Activated CD8-positive, alpha-beta memory T cell treated with anti-CD3 and anti-CD28 coated beads for 36 hours (primary cell): ENCODE results near the gene LCT. TPM values are rescaled to one million over a fixed set of nuclear protein-coding genes. Genes with fewer than 3 reads are reported as not detected.

Experiments used
- CTCF ChIA-PET: fragments of 350-600 bp; sonication (Branson Sonifier 250); formaldehyde crosslinking; loops from one replicate; lab custom pipeline; 2021; ENCODE audit warnings: antibody characterized with exemption; lab: Charles Lee
- POLR2A ChIA-PET: fragments of 350-600 bp; sonication (Branson Sonifier 250); formaldehyde crosslinking; loops from one replicate; lab custom pipeline; 2021; ENCODE audit warnings: antibody characterized with exemption; lab: Charles Lee
- total RNA-seq, 2 experiments: library from RNA; stranded (reverse); gene quantifications; one replicate each; pipeline ENCODE4 v1.2.3, GENCODE V29; 2021

LCT gene
- total RNA-seq, 2 experiments from 2014 or later: 0.25 TPM

GRCh38 chr2:135843671-135844070 lies 6.7 kb upstream of the LCT start:
- POLR2A ChIA-PET: interaction anchor here (0.6 kb wide), 1 partner anchor 19 kb away, joined by 3 read pairs; no protein-coding TSS in a partner anchor
- CTCF ChIA-PET: interaction anchor here (0.6 to 0.9 kb wide), 3 partner anchors 22 to 707 kb away, joined by 3 to 4 read pairs (median 4); no protein-coding TSS in a partner anchor

DNA sequence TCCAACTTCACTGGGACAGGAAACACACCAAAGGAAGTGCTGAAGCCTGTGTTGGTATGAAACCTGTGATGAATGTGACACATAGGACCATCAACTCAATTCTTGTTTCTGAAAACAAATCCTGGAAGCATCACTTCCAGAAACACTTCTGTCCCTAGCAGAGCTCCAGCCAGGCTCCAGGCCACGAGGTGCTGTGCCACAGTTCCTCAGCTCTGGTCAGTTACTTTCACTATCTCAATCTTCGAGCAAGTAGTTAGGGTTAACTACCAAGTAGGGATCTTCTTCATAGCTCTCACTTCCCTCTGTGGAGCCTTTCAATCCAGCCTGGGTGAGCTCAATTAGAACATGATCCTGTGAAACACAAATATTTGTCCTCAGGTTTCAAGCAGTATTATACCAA lies 3.6 kb upstream of the LCT start:
- ChIA-PET POLR2A (interaction anchor here (0.7 kb wide), 1 partner anchor 219 kb away, joined by 5 read pairs; no protein-coding TSS in a partner anchor), CTCF (no interaction called here)

DNA sequence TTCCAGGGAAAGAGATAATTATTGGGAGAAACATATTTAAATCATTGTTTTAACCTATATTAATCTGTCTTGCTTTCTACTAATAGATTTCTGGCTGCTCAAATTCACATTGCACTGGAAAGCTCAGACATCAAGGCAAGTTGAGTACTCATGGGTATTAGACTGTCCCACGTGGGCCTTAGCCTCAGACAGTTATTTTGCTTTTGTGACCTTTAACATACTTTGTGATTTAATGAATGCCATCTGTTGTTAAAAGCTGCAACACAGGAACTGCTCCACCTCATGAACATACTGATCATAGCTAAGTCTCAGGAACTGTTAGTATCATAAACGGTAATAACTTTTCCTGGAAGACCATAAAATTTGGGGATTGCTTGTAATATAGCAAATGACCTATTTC lies 2.7 kb upstream of the LCT start:
- CTCF ChIA-PET: no interaction called here
- POLR2A ChIA-PET: interaction anchor here (0.7 kb wide), 1 partner anchor 673 kb away, joined by 5 read pairs; no protein-coding TSS in a partner anchor

DNA sequence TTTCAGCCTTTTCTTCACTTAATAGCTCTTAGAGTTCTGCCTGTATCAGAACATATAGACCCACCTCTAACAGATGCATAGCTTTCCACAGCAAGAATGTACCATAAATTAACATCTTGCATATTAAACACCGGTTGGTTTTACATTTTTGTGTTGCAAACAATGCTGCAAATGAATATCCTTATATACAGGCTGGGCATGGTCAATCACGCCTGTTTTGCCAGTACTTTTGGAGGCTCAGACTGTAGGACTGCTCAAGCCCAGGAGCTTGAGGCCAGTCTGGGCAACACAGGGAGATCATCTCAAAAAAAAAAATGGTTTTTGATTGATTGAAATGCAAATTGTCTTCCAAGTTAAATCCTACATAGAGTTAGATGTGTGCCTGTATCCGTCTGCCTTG lies 1.5 kb upstream of the LCT start:
- ChIA-PET CTCF (no interaction called here), POLR2A (interaction anchor here (0.5 to 1.0 kb wide), 2 partner anchors 16 to 137 kb away, joined by 4 to 5 read pairs; no protein-coding TSS in a partner anchor)

DNA sequence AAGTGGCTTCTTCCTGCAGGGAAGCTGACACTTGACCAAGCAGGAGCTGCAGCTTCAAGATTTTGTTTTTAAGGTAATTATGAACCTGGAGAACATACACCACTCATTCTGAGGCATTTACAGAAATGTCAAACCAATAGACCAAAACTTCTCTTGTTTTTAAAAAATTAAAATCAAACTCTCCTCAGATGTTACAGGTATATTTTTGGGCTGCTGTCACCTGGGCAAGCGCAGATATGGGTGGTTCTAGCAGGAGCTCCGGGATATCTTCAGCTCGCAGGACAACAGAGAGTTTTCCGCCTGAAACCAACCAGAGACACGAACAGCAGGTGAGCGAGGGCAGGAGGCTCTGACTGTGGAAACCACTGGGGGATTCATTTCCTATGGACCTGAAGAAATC lies 4.1 kb downstream of the LCT start:
- ChIA-PET CTCF (interaction anchor here (0.7 kb wide), 1 partner anchor 1944 kb away, joined by 4 read pairs; no protein-coding TSS in a partner anchor), POLR2A (interaction anchor here (0.7 kb wide), 1 partner anchor 42 kb away, joined by 7 read pairs; no protein-coding TSS in a partner anchor)

DNA sequence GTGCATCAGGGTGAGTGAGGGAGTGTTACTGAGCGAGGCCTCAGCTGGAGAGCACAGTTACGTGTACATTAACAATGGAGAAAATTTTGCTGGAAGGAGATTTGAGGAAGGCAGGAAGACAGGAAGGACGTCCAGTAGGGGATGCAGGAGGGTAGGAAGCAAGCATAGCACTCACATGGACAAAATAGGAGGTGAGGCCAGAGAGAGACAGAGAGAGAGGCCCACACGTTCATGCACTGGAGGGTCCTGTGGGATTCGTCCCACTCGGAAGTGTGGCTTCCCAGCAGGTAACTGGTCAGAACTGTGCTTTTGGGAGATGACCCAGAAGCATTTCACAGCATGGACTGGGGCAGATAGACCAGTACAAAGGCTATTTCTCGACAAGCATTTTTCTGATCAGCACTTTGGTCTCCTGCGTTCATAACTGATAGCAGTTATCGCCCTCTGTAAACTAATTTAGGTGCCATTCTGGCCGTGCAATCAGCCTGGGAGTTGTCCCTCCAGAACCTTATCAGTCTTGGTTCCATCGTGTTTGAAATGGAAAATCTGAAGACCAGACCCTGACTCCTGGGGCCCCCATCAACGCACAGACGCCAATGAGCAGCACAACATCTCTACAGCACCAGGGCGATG lies 5.7 kb downstream of the LCT start:
- ChIA-PET CTCF (no interaction called here), POLR2A (no interaction called here)

- ChIA-PET CTCF (no interaction called here), POLR2A (no interaction called here)
These were observed 7.4 kb downstream of the LCT start for GRCh38 chr2:135829378-135830135.

DNA sequence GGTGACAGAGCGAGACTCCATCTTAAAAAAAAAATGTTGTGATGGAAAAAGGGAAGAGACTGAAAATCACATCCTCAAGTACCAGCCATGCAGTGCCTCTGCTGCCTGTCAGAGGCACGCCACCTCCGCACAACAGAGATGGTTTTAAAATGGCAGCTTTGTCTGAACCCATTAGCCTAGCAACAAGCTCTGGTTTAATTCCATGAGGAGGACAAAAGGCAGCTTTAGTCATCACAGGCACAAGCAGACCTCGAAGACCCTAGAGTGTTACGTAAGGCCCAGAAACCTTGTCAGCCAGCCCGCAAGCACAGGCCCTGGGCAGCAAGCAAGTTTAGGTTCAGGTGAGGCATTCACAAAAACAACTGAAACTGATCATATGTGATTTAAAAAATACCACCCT lies 10.4 kb downstream of the LCT start:
- ChIA-PET POLR2A (no interaction called here), CTCF (interaction anchor here (0.6 kb wide), 1 partner anchor 1364 kb away, joined by 3 read pairs; no protein-coding TSS in a partner anchor)

GRCh38 chr2:135825550-135826176 lies 11.3 kb downstream of the LCT start:
- CTCF ChIA-PET: interaction anchor here (0.7 kb wide), 1 partner anchor 64 kb away, joined by 5 read pairs; no protein-coding TSS in a partner anchor

DNA sequence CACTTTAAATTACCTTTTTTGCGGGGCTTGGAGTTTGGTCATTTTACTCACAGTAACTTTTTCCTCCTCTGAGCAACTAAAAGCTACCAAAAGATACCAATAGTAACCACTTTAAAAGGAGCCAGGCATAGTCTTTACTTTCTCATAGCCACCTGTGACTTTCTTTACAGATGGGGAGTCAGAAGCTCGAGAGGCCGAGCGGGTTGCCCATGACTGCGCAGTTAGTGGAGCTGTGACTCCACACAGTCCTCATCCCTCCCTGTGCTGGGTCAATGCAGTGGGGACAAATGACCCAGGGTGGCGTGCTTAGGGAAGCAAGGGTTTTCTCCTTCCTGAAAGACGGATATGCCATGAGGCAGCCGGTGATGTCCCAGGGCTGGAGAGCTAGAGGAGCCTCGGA lies 11.9 kb downstream of the LCT start:
- CTCF ChIA-PET: interaction anchor here (0.6 kb wide), 1 partner anchor 144 kb away, joined by 4 read pairs; no protein-coding TSS in a partner anchor
- POLR2A ChIA-PET: interaction anchor here (0.5 kb wide), 1 partner anchor 18 kb away, joined by 3 read pairs; no protein-coding TSS in a partner anchor

More at GRCh38 chr2:135825550-135826176, 11.3 kb downstream of the LCT start:
- POLR2A ChIA-PET: interaction anchor here (0.5 kb wide), 1 partner anchor 18 kb away, joined by 3 read pairs; no protein-coding TSS in a partner anchor

DNA sequence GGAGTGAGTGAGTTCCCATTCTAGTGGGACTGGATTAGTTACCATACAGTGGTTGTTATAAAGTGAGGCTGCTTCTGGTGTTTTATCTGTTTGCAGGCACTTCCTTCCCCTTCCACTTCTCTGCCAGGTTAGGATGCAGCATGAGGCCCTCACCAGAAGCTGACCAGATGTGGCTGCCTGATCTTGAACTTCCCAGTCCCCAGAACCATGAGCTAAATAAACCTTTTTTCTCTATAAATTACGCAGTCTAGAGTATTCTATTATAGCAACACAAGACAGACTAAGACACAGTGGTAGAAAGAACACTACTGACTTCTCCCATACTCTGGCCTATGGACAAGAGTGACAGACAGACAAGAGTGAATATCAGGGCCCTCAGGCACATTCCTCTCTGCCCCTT lies 14.1 kb downstream of the LCT start:
- ChIA-PET CTCF (no interaction called here), POLR2A (no interaction called here)

DNA sequence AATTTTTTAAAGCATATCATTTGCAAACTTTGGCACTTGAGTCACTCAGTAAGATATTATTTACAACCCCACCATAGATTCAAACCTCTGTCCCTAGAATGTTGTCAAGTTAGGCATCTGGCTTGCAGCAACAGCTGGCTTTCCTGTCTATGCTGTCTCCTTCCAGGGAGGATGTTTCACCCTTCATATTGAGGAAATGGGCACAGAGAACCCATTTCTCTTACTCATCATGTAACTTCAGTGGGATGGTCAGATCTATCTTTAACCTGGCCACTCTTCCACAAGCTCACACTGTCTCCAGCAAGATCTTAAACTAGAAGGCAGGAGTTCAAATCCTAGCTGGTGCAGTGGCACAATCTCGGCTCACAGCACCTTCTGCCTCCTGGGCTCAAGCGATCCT lies 15.8 kb downstream of the LCT start:
- POLR2A ChIA-PET: no interaction called here
- CTCF ChIA-PET: no interaction called here

DNA sequence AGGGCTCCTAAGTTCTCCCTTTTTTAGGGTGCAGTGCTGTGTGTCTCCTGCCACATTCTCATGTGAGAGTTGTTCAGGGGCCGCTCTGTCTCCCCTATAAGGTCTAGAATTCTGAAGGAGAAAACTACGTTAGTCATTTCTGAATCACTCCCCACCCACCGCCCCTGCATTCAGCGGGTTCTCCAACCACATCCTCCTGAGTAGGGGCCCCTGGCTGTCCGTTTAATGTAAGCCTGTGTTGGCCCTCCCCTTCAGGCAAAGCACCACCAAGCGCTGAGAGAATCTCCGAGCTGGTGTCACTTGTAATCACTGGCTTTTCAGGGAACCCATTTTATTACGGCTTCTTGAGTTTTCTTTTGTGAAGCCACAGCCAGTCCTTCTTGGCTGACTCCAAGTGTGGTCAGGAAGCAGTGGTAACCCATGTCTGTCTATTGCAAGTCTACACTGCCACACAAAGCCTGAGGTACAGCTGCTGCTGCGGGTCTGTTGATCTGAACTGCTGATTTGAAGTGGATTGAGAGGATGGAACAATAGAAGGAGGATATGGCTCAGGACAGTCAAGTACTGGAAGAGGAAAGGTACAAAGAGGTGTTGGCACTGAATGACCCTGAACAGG lies 16.9 kb downstream of the LCT start:
- CTCF ChIA-PET: interaction anchor here (1.0 to 1.4 kb wide), 3 partner anchors 23 to 70 kb away, joined by 3 read pairs; no protein-coding TSS in a partner anchor
- POLR2A ChIA-PET: interaction anchor here (0.7 to 1.9 kb wide), 2 partner anchors 24 to 56 kb away, joined by 6 to 9 read pairs; partner anchors contain the start of gene MCM6

GRCh38 chr2:135818937-135819610 lies 17.9 kb downstream of the LCT start:
- ChIA-PET CTCF (interaction anchor here (1.4 kb wide), 2 partner anchors 22 to 24 kb away, joined by 3 read pairs; no protein-coding TSS in a partner anchor), POLR2A (interaction anchor here (0.7 to 1.9 kb wide), 2 partner anchors 23 to 57 kb away, joined by 6 to 9 read pairs; partner anchors contain the start of gene MCM6)

GRCh38 chr2:135817951-135818350 lies 19.0 kb downstream of the LCT start:
- CTCF ChIA-PET: no interaction called here
- POLR2A ChIA-PET: no interaction called here

- ChIA-PET POLR2A (no interaction called here), CTCF (no interaction called here)
These were observed 19.5 kb downstream of the LCT start for GRCh38 chr2:135817466-135817865.

- ChIA-PET POLR2A (no interaction called here), CTCF (interaction anchor here (3.2 kb wide), 1 partner anchor 18 kb away, joined by 15 read pairs; no protein-coding TSS in a partner anchor)
These were observed 21.7 kb downstream of the LCT start for GRCh38 chr2:135815269-135815668.

- CTCF ChIA-PET: no interaction called here
- POLR2A ChIA-PET: interaction anchor here (0.8 kb wide), 1 partner anchor 15 kb away, joined by 3 read pairs; no protein-coding TSS in a partner anchor
These were observed 24.0 kb downstream of the LCT start for GRCh38 chr2:135812907-135813511.
